ENCODE measurements around the gene SCYGR3. TPM values are rescaled to one million over a fixed set of nuclear protein-coding genes. Genes with fewer than 3 reads are reported as not detected.

The SCYGR3 gene
- total RNA-seq, 1 donor from 2014 or later: not detected

- no peak overlapping the region for H3K4me3 ChIP-seq (ENCODE audit: low read depth, low read length)
- TF ChIP-seq CTCF (IDR thresholded peaks at IDR 0.05; ENCODE audit: insufficient read depth, low read length, poor library complexity, severe bottlenecking): no peak
- H3K27me3 ChIP-seq (ENCODE audit: control insufficient read depth, insufficient read depth, low read length): no peaks in the 10 kb centered on the region
- H3K36me3 ChIP-seq (ENCODE audit: control insufficient read depth, insufficient read depth, low read length): no peaks in the 10 kb centered on the region
- no peak for DNase-seq (ENCODE audit: low read depth)
Measured at GRCh38 chr2:227576110-227576509, 38.5 kb downstream of the SCYGR3 start.

- no peak for TF ChIP-seq CTCF (IDR thresholded peaks at IDR 0.05; ENCODE audit: insufficient read depth, low read length, poor library complexity, severe bottlenecking)
- H3K4me3 ChIP-seq (ENCODE audit: low read depth, low read length): no peak overlapping the region
- DNase-seq (ENCODE audit: low read depth): no peak
Measured at GRCh38 chr2:227570615-227571014, 44.0 kb downstream of the SCYGR3 start.

GRCh38 chr2:227568852-227569169 lies 45.8 kb downstream of the SCYGR3 start:
- no peak for DNase-seq (ENCODE audit: low read depth)
- TF ChIP-seq CTCF (IDR thresholded peaks at IDR 0.05; ENCODE audit: insufficient read depth, low read length, poor library complexity, severe bottlenecking): no peak
- H3K27me3 ChIP-seq (ENCODE audit: control insufficient read depth, insufficient read depth, low read length): no peaks in the 10 kb centered on the region
- H3K36me3 ChIP-seq (ENCODE audit: control insufficient read depth, insufficient read depth, low read length): no peaks in the 10 kb centered on the region
- no peak overlapping the region for H3K4me3 ChIP-seq (ENCODE audit: low read depth, low read length)

More at GRCh38 chr2:227570615-227571014, 44.0 kb downstream of the SCYGR3 start:
- Histone ChIP-seq H3K27me3 (ENCODE audit: control insufficient read depth, insufficient read depth, low read length) (no peaks in the 10 kb centered on the region), H3K36me3 (ENCODE audit: control insufficient read depth, insufficient read depth, low read length) (no peaks in the 10 kb centered on the region)

GRCh38 chr2:227566012-227566411 lies 48.6 kb downstream of the SCYGR3 start:
- DNase-seq (ENCODE audit: low read depth): no peak
- Histone ChIP-seq H3K36me3 (ENCODE audit: control insufficient read depth, insufficient read depth, low read length) (no peaks in the 10 kb centered on the region), H3K27me3 (ENCODE audit: control insufficient read depth, insufficient read depth, low read length) (no peaks in the 10 kb centered on the region), H3K4me3 (ENCODE audit: low read depth, low read length) (no peak overlapping the region)
- no peak for TF ChIP-seq CTCF (IDR thresholded peaks at IDR 0.05; ENCODE audit: insufficient read depth, low read length, poor library complexity, severe bottlenecking)

- no peak for TF ChIP-seq CTCF (IDR thresholded peaks at IDR 0.05; ENCODE audit: insufficient read depth, low read length, poor library complexity, severe bottlenecking)
- Histone ChIP-seq H3K27me3 (ENCODE audit: control insufficient read depth, insufficient read depth, low read length) (no peaks in the 10 kb centered on the region), H3K4me3 (ENCODE audit: low read depth, low read length) (no peak overlapping the region), H3K36me3 (ENCODE audit: control insufficient read depth, insufficient read depth, low read length) (no peaks in the 10 kb centered on the region)
- no peak for DNase-seq (ENCODE audit: low read depth)
Measured at GRCh38 chr2:227565080-227565479, 49.6 kb downstream of the SCYGR3 start.

Other genes starting within 250 kb of the SCYGR3 start
- not detected in 2 replicates for gene TM4SF20, start 235.5 kb downstream of the SCYGR3 start, total RNA-seq
- not detected in 2 replicates for gene SCYGR1, start 226.9 kb downstream of the SCYGR3 start, total RNA-seq
- 75.1 and 109 TPM in 2 replicates for gene AGFG1, start 142.7 kb downstream of the SCYGR3 start, total RNA-seq
- not detected in 2 replicates for gene SCYGR2, start 15.9 kb downstream of the SCYGR3 start, total RNA-seq
- not detected in 2 replicates for gene SCYGR4, start 2.7 kb upstream of the SCYGR3 start, total RNA-seq
- not detected in 2 replicates for gene SCYGR5, start 52.0 kb upstream of the SCYGR3 start, total RNA-seq
- gene SLC19A3, start 103.2 kb upstream of the SCYGR3 start, total RNA-seq: 0.07 and 0.25 TPM in 2 replicates
- not detected in 2 replicates for gene SCYGR6, start 109.9 kb upstream of the SCYGR3 start, total RNA-seq
- gene SCYGR7, start 113.5 kb upstream of the SCYGR3 start, total RNA-seq: not detected in 2 replicates
- not detected in 2 replicates for gene SCYGR8, start 131.1 kb upstream of the SCYGR3 start, total RNA-seq
- gene CCL20, start 199.0 kb upstream of the SCYGR3 start, total RNA-seq: 0.68 and 1.0 TPM in 2 replicates

All from kidney epithelial cell (primary cell).